NCI-H2029 (cell line): Measurements from ENCODE around the gene COL6A2.

ENCODE experiments used
- DNase-seq: peaks from one replicate; lab custom pipeline; 2025; lab: John Stamatoyannopoulos, UW

COL6A2 gene

DNA sequence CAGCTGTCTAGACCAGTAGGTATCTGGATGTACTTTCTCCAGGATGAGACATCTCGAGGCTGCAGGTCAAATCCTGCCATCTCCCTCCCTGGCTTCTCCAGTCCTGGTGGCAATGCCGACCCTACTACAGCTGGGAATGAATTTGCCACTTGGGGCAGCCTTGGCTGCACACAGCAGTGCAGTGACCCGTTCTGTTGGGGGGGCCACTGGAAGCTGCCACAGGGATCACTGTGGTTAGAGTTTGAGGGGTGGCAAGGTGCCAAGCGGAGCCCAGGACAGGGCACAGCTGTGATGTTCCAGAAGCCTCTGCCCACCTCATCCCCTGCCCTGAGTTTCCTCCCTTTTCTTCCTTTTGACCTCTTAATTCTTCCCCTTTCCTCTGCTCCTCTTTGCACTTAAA lies 17.1 kb downstream of the COL6A2 start:
- no peak for DNase-seq

DNA sequence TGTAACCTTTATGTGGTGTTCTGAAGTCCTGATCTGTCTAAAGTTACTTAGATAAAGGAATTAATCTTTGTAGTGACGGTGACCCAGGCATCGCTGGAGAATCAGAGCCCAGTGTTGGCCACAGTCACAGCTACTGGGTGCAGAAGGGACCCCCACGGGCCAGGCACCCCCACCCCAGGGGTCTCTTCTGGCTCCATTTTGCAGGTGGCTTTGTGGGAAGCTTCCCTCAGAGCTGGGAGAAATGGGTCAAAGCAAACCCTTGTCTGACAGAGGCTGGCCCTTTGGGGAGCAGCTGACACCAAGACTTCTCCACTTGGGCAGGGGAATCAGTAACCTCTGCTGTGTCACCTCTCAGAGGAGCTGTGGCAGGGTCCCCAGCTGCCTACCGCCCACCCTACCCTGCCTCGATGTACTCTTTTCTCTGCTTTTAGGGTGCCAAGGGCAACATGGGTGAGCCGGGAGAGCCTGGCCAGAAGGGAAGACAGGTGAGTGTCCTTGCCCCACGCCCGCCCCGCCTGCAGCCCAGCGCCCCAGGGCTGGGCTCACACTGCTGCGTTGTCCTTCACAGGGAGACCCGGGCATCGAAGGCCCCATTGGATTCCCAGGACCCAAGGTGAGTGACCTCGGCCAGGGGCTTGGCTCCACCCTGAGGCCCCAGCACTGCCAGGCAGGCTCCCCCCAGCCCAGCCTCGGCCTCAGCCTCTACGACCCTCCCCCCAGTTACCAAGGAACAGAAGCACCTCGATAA lies 17.7 kb downstream of the COL6A2 start:
- DNase-seq = no peak

DNA sequence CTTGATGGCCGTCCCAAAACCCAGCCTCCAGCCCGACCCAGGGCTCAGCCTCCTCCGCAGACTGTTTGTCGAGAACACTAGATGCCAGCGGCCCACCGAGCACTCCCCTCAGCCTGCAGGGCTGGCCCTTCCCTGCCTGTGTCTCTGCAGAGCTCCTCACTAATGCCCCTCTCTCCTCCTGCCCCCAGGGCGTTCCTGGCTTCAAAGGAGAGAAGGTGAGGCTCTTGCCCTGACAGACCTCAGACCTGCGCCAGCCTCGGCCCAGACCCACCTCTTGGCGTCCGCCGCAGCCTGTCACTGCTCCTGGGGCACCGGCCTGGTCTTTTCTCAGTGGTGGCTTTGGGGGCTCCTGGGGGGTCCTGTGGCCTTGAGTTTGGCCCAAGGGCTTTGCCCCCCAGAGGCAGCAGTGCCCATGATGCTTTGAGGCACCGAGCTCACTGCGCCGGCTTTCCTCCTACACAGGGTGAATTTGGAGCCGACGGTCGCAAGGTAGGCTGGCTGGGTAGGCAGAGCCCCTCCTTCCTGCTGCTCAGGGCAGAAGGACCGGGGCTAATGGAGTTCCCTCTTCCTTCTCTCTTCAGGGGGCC lies 18.4 kb downstream of the COL6A2 start:
- DNase-seq = no peak

DNA sequence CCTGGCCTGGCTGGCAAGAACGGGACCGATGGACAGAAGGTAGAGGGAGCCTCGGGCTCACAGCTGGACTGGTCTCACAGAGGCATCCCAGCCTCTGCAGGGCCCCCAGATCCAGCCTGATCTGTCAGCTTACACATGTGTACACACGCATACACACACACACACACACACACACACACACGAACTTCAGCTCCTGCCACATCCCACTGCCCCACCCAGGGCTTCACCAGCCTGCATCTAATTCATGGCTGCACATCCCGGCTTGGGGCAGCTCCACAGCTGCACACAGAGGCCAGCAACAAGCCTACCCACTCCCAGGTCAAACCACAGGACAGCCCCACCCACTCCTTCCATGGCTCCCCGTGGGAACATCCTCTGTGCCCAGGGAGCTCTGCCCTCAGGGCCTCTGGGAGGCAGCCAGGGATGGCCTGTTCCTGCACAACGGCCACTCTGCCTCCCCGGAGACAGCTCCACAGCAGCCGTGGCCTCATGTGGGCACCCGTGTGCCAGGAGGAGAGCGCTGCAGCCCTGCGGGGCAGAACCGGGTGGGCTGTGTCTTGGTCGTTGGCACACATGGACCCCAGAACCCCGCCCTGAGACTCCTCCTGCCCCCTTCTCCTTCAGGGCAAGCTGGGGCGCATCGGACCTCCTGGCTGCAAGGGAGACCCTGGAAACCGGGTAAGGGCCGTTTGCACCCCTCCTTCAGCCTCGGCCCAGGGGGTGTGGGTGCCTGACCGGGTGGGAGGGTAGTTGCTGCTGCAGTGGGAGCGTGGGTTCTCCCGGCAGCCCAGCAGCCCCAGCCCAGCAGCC lies 19.1 kb downstream of the COL6A2 start:
- DNase-seq = no peak

DNA sequence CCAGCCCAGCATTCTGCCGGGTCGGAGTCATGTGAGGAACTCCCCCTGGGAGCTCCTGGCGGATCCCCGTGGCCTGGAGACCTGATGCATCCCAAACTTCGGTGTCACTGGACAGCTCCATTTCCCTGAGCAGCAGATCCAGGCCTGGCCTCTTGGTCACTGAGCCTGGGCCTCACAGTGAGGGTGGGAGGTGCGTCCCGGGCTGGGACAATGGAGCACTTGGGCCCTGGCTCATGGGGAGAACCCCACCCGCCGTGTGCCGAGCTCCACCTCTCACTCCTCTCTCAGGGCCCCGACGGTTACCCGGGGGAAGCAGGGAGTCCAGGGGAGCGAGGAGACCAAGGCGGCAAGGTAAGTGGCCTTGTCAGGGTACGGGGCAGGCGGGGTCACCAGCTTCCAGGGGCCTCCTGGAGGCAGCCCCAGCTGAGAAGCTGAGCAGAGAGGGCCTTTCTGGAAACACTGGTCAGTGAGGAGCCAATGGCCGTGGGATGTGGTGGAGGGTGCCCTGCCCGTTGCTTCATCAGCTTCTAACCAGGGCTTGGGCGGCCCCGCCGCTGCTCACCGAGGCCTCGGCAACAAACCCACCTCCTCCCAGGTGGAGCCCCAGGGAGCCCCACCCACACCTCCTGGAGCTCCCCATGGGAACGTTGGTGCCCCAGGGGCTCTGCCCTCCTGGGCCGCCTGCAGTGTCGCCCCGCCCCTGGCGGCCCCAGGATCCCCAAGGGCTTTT lies 19.8 kb downstream of the COL6A2 start:
- DNase-seq = no peak

DNA sequence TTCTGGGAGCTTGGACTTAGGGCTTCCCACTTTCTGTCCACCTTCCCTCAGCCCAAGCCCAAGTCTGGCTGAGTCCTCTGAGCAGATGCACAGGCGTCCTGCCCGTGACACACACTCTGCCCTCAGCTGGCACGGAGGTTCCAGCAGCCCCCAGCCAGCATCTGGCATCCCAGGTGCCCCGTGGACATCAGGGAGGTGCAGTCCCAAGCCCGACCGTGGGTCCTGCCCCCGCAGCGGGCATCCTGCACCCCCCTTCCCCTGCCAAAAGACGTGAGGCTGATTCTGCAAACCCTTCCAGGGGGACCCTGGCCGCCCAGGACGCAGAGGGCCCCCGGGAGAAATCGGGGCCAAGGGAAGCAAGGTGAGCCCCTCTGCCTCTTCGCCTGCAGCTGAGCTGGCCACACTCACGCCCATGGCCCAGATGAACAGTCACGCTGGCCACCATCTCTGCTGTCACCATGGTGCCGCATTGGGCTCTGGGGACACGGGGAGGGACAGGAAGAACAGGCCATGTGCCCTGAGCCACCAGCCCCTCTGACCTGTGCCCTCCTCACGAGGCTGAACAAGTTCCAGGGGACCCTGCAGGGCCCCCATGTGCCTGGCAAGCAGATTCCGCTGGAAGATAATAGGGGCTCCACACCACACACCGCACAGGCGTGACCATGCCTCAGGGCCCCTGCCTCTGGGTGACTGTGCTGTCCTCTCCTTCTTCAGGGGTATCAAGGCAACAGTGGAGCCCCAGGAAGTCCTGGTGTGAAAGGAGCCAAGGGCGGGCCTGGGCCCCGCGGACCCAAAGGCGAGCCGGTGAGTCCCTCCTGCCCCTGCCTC lies 20.6 kb downstream of the COL6A2 start:
- DNase-seq = no peak

DNA sequence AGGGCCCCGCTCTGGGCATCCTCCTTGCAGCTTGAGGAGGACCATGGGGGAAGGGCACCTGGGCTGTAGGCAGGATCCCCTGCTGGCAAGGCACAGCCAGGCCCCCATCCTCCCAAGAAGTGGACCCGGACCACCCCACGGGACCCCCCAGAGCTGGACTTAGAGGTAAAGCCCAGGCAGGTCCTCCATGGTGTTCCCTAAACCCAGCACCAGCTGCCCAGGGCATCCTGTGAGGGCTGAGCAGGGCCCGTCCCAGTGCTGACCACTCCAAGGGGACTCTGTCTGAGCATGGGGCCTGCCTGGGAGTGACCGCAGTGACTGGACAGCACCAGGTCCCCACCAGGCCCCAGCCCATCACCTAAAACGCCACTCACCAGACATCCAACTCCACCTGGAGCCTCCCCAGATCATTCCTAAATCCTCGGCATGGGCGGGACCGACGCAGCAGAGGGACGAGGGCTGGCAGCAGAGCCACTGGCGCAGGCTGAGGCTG lies 21.3 kb downstream of the COL6A2 start:
- no peak for DNase-seq

DNA sequence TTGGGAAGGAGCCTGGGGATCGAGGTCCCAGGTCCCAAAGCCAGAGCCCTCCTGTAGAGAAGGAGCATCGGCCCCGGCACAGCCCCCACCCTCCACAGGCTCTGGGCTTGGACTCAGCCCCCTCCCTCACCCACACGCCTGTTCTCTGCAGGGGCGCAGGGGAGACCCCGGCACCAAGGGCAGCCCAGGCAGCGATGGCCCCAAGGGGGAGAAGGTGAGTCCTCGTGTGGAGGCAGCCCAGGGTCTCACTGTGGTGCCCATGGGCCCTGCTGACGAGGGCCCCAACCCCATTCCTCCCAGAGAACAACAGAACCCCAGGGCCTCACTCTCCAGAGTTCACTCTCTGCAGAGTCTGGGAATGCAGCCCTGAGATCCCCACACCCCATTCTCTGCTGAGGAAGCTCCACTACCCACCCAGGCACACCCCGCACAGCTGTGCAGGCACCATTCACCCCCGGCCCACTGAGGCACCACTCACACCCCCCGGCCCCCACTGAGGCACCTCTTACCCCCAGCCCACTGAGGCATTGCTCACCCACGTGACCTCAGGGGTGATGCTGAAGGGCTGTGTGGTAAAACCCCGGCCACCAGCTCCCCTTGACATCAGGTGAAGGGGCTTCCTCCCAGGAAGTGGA lies 21.8 kb downstream of the COL6A2 start:
- no peak for DNase-seq

DNA sequence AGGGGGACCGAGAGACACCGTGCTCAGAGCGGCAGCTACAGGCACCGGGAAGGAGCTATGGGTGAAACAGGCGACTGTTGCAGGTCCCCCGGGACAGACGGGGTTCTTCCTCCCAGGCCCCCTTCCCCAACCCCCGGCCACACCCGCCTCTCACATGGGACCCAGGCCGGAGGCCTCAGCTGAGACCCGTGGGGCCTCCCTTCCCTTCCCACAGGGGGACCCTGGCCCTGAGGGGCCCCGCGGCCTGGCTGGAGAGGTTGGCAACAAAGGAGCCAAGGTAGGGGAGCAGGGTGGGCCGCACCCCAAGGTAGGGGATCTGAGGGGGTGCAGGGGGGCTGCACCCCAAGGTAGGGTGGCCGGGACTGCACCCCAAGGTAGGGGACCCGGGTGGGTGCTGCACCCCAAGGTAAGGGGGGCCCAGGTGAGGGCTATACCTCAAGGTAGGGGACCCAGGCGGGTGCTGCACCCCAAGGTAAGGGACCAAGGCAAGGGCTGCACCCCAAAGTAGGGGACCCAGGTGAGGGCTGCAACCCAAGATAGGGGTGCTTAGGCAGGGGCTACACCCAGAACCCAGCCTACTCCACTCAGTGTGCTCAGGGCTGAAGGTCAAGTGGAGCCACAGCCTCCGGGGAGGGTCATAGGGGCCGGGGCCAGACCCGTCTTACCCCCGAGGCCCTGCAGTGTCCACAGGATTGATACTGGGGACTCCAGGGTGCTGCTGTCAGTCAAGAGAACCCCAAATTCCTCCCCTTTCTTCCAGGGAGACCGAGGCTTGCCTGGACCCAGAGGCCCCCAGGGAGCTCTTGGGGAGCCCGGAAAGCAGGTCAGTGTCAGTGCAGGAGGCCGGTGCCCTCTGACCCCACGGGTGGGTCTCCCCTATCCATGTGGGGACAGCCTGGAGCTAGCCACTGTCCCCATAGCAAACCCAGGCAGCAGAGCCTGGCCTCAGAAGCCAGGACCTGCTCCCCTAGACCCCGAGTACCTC lies 22.7 kb downstream of the COL6A2 start:
- no peak for DNase-seq

DNA sequence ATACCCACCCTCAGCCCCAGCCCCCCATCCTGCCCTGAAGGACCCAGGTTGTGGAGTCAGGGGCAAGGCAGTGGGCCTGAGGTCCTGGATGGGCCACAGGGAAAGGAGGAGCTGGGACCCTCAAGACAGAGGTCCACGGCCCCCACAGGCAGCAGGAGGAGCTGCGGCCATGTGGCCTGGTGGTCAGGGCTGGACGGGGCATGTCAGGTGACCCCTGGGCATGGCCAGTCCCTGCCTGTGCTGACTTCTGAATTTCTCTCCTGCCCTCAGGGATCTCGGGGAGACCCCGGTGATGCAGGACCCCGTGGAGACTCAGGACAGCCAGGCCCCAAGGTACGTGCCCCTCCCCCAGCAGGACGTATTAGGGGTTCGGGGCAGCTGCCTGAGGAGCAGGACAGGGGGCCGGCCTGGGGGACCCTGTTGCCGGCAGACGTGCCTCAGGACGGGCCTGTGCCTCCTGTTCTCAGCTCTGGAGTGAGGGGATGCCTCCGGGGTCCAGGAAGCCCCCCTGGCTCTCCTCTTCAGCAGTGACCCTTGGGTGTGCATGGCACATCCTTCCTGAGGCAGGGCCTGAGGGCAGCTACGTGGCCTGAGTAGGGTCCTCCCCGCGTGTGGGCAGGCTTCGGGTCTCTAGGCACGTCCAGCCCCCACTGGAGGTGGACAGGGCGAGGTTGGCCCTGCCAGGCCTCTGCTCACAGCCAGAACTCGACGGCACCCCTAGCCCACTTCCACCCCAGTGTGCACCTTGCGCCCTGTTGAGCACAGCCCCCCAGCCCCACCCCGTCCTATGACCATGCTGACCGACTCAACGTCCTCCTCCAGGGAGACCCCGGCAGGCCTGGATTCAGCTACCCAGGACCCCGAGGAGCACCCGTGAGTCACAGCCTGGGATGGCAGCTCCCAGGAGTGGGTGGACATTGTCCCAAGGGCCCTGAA lies 23.6 kb downstream of the COL6A2 start:
- DNase-seq = no peak

DNA sequence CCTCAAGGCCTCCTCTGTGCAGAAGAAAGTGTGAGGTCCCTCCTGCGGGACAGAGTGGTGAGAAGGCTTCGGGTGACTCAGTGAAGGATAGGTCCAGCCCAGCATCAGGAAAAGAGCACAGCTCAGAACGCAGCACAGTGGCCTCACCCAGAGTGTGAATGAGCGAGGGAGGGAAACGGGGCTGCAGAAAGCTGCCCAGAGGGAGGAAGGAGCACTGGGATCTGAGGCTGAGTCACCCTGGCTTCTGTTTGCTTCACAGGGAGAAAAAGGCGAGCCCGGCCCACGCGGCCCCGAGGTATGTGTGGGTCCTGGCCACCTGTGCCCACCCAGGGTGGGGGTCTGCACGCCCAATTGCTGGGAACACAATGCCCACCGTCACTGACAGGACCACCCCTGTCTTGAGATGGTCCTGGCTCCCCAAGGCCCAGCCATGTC lies 24.3 kb downstream of the COL6A2 start:
- DNase-seq = no peak

DNA sequence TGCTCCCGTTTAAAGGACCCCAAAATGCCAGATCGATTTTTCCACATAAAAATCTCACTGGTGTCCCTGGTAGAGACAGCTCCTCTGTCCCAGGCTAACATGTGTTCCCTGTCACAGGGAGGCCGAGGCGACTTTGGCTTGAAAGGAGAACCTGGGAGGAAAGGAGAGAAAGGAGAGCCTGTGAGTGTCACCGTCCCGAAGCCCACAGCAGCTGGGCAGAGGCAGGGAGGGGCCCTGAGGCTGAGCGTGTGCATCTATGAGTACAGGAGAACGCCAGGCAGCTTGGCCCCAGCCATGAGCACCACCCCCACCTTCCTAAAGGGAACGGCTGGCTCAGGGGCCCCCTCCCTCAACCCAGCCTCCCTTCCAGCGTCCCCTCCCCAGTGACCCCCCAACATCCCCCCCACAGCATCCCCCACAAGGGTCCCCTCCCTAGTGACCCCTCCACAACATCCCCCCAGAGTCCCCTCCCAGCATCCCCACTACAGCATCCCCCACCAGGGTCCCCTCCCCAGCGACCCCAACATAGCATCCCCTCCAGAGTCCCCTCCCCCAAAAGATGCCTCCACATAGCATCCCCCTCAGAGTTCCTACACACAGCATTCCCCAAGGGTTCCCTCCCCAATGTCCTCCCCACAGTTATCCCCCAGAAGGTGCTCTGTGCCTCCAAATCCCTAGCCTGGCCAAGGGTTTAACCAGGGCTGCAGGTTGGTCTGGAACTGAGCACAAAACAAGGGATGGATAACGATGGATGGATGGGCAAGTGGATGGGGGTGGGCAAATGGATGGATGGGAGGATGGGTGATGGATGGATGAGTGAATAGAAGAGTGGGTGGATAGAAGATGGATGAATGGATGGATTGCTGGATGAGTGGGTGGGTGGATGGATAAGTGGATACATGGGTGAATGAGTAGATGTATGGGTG lies 25.1 kb downstream of the COL6A2 start:
- no peak for DNase-seq

DNA sequence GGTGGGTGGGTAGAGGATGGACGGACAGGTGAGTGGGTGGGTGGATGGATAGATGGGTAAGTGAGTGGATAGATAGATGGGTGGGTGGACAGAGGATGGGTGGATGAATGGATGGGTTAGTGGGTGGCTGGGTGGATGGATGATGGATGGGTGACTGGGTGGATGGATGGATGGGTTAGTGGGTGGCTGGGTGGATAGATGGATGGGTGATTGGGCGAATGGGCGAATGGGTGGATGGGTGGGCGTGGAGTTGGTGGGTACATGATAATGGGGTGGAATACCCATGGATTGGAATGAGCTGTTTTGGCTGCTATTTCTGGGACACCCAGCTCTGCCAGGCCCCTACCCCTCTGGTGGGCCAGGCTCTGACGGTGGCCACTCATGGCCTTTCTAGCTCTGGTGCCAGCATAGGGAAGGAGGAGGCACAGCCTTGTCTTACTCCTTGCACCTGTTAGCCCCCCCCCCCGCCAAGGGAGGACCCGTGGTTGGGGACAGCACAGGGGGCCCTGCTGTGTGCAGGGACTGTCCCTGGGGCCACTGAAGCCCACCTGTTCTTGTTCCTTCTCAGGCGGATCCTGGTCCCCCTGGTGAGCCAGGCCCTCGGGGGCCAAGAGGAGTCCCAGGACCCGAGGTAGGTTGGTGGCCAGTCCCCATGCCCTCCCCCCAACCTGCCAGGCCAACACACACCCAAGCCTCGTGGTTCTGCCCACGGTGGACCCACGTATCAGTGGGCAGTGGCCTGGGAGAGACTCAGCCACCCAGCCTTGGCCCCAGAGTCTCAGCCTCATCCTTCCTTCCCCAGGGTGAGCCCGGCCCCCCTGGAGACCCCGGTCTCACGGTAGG lies 26.4 kb downstream of the COL6A2 start:
- no peak for DNase-seq

DNA sequence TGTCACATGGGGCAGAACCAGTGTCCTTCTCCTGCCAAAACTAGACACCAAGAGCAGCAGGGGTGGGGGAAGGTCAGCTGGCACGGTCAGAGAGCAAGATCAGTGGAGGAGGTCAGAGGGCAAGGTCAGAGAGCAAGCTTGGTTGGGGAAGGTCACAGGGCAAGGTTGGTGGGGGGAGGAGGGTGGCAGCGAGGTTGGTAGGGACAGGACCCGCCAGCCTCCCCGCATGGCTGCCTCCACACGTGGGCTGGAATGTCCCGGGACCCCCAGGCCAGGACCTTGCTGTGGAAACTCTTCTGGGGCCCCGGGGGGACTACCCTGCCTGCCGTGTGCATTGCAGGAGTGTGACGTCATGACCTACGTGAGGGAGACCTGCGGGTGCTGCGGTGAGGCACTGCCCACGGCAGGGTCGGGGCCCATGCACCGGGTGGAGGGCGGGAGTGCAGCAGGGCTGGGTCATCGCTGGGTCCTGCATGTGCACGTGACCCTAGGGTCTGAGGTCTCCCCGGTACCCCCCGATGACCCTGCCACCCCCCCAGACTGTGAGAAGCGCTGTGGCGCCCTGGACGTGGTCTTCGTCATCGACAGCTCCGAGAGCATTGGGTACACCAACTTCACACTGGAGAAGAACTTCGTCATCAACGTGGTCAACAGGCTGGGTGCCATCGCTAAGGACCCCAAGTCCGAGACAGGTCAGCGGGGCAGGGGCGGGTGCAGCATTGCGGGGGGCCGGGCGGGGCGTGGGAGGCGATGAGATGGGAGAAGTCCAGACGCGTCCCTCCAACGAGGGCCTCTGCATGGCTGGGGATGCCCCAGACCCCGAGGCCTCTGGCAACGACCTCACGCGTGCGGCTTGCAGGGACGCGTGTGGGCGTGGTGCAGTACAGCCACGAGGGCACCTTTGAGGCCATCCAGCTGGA lies 27.3 kb downstream of the COL6A2 start:
- DNase-seq = no peak

DNA sequence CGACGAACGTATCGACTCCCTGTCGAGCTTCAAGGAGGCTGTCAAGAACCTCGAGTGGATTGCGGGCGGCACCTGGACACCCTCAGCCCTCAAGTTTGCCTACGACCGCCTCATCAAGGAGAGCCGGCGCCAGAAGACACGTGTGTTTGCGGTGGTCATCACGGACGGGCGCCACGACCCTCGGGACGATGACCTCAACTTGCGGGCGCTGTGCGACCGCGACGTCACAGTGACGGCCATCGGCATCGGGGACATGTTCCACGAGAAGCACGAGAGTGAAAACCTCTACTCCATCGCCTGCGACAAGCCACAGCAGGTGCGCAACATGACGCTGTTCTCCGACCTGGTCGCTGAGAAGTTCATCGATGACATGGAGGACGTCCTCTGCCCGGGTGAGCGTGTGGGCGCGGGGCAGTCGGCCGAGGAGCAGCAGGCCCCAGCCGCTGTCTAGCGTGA lies 28.0 kb downstream of the COL6A2 start:
- no peak for DNase-seq
